GM12878 (cell line): Measurements from ENCODE around the gene LAIR1.

Source experiments
- CBFB ChIP-seq: IDR thresholded peaks from 2 replicates; pipeline ENCODE4 v1.6.1; 2016; ENCODE audit warnings: antibody characterized with exemption, low read depth
- CTCF ChIP-seq, 3 experiments: IDR thresholded peaks in 2 of 3; conservative IDR thresholded peaks in 1 of 3; 2 replicates each; pipeline ENCODE4 v1.5.1; 2011; ENCODE audit warnings: low read depth in 3 of 3, low read length in 3 of 3, mild to moderate bottlenecking in 3 of 3, control low read depth in 2 of 3, moderate library complexity in 2 of 3, inconsistent platforms in 1 of 3, mixed read lengths in 1 of 3; ENCODE audit not compliant: control insufficient read depth in 2 of 3, insufficient read depth in 1 of 3; ENCODE audit errors: extremely low read depth in 1 of 3
- PBX3 ChIP-seq: IDR thresholded peaks from 2 replicates; pipeline ENCODE4 v1.6.1; 2011; ENCODE audit warnings: mild to moderate bottlenecking, low read depth, low read length, moderate library complexity; ENCODE audit not compliant: insufficient replicate concordance

- TF ChIP-seq CBFB (no peak), CTCF (IDR thresholded peaks at IDR 0.05 in 2 of 3, conservative IDR thresholded peaks at IDR 0.05 in 1 of 3; ENCODE audit: control insufficient read depth in 2 of 3, extremely low read depth in 1 of 3, insufficient read depth in 1 of 3, low read depth in 3 of 3, low read length in 3 of 3) (no peak), PBX3 (no peak)
Observed at GRCh38 chr19:54333586-54334298, 31.0 kb downstream of the LAIR1 start.
